Measurements from ENCODE around the gene NEGR1. TPM values are rescaled to one million over a fixed set of nuclear protein-coding genes. Genes with fewer than 3 reads are reported as not detected.
"Not testable (repeated sequence)": the region's sequence is repeated elsewhere in the genome, so short reads cannot be mapped to it uniquely, and the experiment has no call there.

The NEGR1 gene
- total and polyA plus RNA-seq, 2 donors (not counting 3 experiments of a cell fraction or from before 2014, with no cell fraction given): 6.8 to 21.8 TPM

GRCh38 chr1:71899881-71900280 lies 382.5 kb downstream of the NEGR1 start:
- Histone ChIP-seq H3K4me3 (replicated peaks in 1 of 3; ENCODE audit: insufficient read depth in 1 of 3, low read depth in 1 of 3, low read length in 3 of 3) (no peak overlapping the region), H3K27ac (ENCODE audit: insufficient read depth, low read depth, low read length) (no peak overlapping the region), H3K27me3 (ENCODE audit: control insufficient read depth in 2 of 2, insufficient read depth in 2 of 2, low read length in 2 of 2) (no peaks in the 10 kb centered on the region), H3K4me2 (ENCODE audit: insufficient read depth, low read length) (no peak overlapping the region), H3K9me1 (replicated peaks; ENCODE audit: control insufficient read depth, extremely low read depth, insufficient read depth, low read length) (no peaks in the 10 kb centered on the region), H3K9ac (replicated peaks; ENCODE audit: extremely low read depth, insufficient read depth, low read length) (no peak overlapping the region), H4K20me1 (replicated peaks; ENCODE audit: control insufficient read depth, extremely low read depth, insufficient read depth, low read length) (no peaks in the 10 kb centered on the region), H3K79me2 (ENCODE audit: control insufficient read depth, insufficient read depth, low read length) (no peaks in the 10 kb centered on the region), H2AFZ (ENCODE audit: low read depth, low read length) (no peak overlapping the region), H3K36me3 (ENCODE audit: control insufficient read depth in 2 of 2, extremely low read depth in 1 of 2, insufficient read depth in 2 of 2, low read length in 2 of 2) (no peaks in the 10 kb centered on the region), H3K9me3 (replicated peaks; ENCODE audit: control insufficient read depth, insufficient read depth, low read length) (no peaks in the 10 kb centered on the region), H3K4me1 (ENCODE audit: control insufficient read depth, extremely low read depth, insufficient read depth, low read length) (no peaks in the 10 kb centered on the region)
- CTCF ChIA-PET: no interaction called here
- POLR2A ChIA-PET: no interaction called here
- intact Hi-C loops (cut with micrococcal nuclease) (no loop called here), dilution Hi-C loops (cut with MboI; ENCODE audit: extremely low pct_ligation_motif_present, low sequenced_read_pairs) (no loop called here)
- TF ChIP-seq MAX (IDR thresholded peaks at IDR 0.05; ENCODE audit: insufficient read depth, insufficient read length) (no peak), GATA2 (IDR thresholded peaks at IDR 0.05; ENCODE audit: insufficient read depth, insufficient read length, low read depth, low read length) (no peak), JUN (IDR thresholded peaks at IDR 0.05; ENCODE audit: borderline replicate concordance, insufficient read depth, insufficient read length, low read depth) (no peak), EZH2 (IDR thresholded peaks at IDR 0.05; ENCODE audit: borderline replicate concordance, low read depth, low read length, severe bottlenecking) (no peak), POLR2A (IDR thresholded peaks at IDR 0.05; ENCODE audit: low read depth, low read length) (no peak), FOS (IDR thresholded peaks at IDR 0.05; ENCODE audit: borderline replicate concordance, insufficient read depth, low read length) (no peak), POLR2AphosphoS5 (IDR thresholded peaks at IDR 0.05; ENCODE audit: insufficient read depth, low read depth, low read length) (no peak), MYC (IDR thresholded peaks at IDR 0.05; ENCODE audit: low read depth, low read length) (no peak)
- TF ChIP-seq, protein P1, sequence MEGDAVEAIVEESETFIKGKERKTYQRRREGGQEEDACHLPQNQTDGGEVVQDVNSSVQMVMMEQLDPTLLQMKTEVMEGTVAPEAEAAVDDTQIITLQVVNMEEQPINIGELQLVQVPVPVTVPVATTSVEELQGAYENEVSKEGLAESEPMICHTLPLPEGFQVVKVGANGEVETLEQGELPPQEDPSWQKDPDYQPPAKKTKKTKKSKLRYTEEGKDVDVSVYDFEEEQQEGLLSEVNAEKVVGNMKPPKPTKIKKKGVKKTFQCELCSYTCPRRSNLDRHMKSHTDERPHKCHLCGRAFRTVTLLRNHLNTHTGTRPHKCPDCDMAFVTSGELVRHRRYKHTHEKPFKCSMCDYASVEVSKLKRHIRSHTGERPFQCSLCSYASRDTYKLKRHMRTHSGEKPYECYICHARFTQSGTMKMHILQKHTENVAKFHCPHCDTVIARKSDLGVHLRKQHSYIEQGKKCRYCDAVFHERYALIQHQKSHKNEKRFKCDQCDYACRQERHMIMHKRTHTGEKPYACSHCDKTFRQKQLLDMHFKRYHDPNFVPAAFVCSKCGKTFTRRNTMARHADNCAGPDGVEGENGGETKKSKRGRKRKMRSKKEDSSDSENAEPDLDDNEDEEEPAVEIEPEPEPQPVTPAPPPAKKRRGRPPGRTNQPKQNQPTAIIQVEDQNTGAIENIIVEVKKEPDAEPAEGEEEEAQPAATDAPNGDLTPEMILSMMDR (IDR thresholded peaks at IDR 0.05; ENCODE audit: extremely low read depth in 1 of 2, insufficient read depth in 1 of 2, low read depth in 1 of 2, low read length in 2 of 2): no peak
- DNase-seq (ENCODE audit: low read depth, low spot score) (no peak), FAIRE-seq (no peak)
- no TSS peak for BruUV-seq (replicated peaks)

GRCh38 chr1:71888166-71888565 lies 394.2 kb downstream of the NEGR1 start:
- not testable (repeated sequence) for BruUV-seq (replicated peaks)

More at GRCh38 chr1:71888166-71888565, 394.2 kb downstream of the NEGR1 start:
- H3K4me3 ChIP-seq (replicated peaks in 1 of 3; ENCODE audit: insufficient read depth in 1 of 3, low read depth in 1 of 3, low read length in 3 of 3); H3K36me3 ChIP-seq (ENCODE audit: control insufficient read depth in 2 of 2, extremely low read depth in 1 of 2, insufficient read depth in 2 of 2, low read length in 2 of 2); H3K9ac ChIP-seq (replicated peaks; ENCODE audit: extremely low read depth, insufficient read depth, low read length); dilution Hi-C loops (cut with MboI; ENCODE audit: extremely low pct_ligation_motif_present, low sequenced_read_pairs); H4K20me1 ChIP-seq (replicated peaks; ENCODE audit: control insufficient read depth, extremely low read depth, insufficient read depth, low read length); H3K27ac ChIP-seq (ENCODE audit: insufficient read depth, low read depth, low read length); H3K79me2 ChIP-seq (ENCODE audit: control insufficient read depth, insufficient read depth, low read length); H3K9me1 ChIP-seq (replicated peaks; ENCODE audit: control insufficient read depth, extremely low read depth, insufficient read depth, low read length); H3K9me3 ChIP-seq (replicated peaks; ENCODE audit: control insufficient read depth, insufficient read depth, low read length); FAIRE-seq; H3K27me3 ChIP-seq (ENCODE audit: control insufficient read depth in 2 of 2, insufficient read depth in 2 of 2, low read length in 2 of 2); CTCF ChIA-PET; H2AFZ ChIP-seq (ENCODE audit: low read depth, low read length); intact Hi-C loops (cut with micrococcal nuclease); H3K4me2 ChIP-seq (ENCODE audit: insufficient read depth, low read length); POLR2A ChIA-PET; H3K4me1 ChIP-seq (ENCODE audit: control insufficient read depth, extremely low read depth, insufficient read depth, low read length); DNase-seq (ENCODE audit: low read depth, low spot score): not testable (repeated sequence)
